M059J (cell line): Measurements from ENCODE around the gene DHRS7C. TPM values are rescaled to one million over a fixed set of nuclear protein-coding genes. Genes with fewer than 3 reads are reported as not detected.
A peak's percentile ranks its signal among the peaks of the same experiment; 100 is the strongest.

ENCODE experiments used
- DNase-seq: peaks from one replicate; pipeline ENCODE4 v3.0.0-alpha.2; 2012; ENCODE audit warnings: low read depth
- total RNA-seq: library from RNA; depleted of rRNA; stranded (reverse); fragments of >200 nt; shearing (Covaris generic); gene quantifications from 2 replicates; pipeline ENCODE4 v1.2.3, GENCODE V29; 2014; rRNA removed

Gene DHRS7C
- total RNA-seq, 1 experiment from 2014 or later = not detected

DNA sequence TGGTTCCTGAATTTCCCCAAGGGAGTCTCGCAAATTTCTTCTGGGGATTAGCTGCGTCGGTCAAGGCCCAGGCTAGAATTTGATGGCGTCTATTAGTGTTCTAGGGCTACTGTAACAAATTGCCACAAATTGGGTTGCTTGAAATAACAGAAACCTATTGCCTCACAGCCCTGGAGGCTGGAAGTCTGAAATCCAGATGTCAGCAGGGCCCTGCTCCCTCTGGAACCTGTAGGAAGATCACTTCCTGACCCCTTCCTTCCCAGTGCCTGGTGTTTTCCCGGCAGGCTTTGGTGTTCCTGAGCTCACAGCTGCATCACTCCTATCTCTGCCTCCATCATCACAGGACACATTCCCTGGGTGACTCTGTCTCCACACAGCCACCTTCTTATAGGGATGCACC, 24.4 kb downstream of the DHRS7C start:
- no peak for DNase-seq

DNA sequence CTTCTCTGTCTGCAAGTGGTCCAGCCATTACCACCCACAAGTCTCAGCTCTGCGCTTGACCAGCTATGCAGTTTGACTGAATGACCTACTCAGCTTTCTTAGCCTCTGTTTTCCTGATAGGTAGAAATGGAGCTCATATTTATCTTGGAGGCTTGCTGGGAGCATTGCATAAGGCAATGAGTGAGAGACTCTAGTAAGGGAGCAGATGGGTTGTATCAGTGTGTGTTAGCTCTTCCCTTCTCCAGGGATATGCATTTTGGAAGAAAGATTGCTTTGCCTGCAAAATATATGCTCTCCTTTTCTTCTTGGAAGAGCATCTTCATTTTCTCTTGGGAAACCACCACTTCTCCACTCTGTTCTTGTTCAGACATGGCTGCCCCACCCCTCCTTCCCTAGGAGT, 26.1 kb downstream of the DHRS7C start:
- no peak for DNase-seq

DNA sequence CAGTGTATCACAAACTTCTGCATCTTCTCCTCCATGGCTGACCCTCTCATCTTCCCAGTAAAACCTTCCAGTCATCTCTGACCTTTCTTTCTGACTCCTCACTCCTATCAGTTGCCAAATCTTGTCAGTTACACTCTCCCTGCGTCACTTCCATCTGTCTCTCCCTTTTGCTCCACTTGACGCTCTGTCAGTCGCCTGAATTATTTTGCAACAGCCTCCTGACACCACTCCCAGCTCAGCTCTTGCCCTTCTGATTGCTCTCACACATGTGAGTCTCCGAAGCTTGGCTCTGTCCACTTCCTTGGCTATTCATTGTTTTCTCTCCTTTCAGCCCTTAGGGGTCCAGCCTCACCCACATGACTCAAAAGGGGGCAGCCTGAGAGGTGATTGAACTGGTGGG, 27.7 kb downstream of the DHRS7C start:
- DNase-seq = no peak

DNA sequence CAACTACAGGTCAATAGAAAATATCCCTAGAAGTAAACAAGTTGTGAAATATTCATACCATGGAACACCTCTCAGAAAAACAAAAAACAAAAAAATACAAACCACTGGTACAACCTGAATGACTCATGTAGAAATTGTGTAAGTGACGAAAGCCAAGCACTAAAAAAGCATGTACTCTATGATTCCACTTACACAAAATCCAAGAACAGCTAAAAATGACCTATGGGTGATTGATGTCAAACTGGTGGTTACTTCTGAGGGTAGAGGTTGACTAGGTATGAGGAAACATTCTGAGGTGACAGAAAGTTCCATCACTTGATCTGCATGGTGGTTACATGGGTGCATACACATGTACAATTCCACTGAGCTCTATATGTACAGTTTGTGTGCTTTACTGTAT, 31.1 kb downstream of the DHRS7C start:
- DNase-seq = no peak

DNA sequence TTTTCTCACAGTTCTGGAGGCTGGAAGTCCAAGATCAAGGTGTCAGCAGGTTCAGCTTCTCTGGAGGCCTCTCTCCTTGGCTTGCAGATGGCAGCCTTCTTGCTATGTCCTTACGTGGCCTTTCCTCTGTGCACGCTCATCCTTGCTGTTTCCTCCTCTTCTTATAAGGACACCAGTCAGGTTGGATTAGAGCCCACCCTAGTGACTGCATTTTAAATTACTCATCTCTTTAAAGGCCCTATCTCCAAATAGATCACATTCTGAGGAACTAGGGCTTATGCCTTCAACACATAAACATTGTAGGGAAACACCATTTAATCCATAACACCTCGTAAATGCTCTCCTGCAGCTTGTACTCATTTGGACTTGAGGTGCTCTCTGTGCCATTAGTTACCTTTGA, 36.3 kb downstream of the DHRS7C start:
- DNase-seq = peak; percentile 39

DNA sequence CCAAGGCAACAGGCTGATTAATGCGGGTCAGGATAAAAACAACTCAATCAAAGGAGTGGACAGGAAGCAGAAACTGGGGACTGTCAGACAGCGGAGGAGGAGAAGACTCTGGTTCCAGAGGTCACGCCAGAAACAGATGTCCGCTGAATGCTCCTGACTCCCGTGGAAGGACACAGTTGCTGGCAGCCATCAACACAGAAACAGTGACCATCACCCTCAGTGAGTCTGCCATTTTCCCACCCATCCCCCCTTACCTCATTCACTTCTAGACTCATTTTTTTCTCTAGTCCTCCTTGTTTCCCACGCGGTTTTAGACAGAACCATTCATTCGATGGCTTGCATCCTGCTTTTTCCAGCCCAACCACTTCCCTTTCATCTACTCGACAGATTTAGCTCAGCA, 40.9 kb downstream of the DHRS7C start:
- no peak for DNase-seq

DNA sequence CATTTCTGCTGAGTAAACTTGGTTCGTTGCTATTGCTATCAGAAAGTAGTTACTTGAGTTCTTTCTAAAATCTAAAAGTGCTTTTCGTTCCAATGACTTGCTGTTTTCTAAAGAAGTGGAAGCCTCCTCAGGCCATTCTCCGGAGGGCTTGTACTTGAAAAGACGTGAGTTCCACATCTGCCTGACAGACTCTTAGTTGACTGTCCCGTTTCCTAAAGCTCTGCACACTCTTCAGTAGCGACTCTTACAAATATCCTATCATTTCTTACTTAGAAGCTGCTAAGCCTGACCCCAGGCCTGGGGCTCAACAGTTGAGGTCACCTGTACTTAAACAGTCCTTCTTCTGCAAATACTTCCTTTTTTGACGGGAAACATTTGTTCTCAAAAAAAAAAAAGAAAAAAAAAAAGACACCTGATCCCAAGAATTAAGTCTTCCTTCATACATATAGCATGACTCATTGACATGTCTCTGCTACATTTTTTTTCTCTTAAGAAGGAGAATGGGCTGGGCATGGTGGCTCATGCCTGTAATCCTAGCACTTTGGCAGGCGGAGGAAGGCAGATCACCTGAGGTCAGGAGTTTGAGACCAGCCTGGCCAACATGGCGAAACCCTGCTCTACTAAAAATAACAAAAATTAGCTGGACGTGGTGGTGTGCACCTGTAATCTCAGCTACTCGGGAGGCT, 61.5 kb downstream of the DHRS7C start:
- peak; percentile 56 for DNase-seq

DNA sequence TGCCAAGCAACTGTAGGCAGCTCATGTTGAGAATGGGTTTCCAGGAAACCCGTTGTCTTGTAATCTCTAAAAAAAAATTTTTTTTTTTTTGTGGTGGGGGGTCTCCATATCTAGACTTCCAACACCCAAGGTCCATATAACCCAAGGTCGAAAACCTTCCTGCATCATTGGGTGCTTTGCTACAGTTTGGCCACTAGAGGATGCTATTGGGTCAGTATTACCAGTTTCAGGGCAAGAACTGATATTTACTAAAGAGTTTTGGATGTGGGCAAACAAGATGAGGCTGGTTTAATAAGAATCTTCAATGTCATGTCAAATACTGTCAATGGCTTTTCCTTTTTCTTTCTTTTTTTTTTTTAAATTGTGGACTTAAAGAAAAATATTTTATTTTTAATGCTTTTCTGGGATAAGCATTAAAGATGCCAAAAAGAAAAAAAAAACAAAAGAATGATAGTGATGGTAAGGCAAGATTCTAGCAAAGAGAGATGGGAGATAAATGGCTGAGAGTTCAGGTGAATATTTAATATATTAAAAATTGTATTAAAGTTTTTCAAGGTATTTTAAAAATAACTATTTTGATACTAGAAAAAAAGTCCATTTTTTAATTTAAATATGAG, 62.2 kb downstream of the DHRS7C start:
- DNase-seq = peak; percentile 52

DNA sequence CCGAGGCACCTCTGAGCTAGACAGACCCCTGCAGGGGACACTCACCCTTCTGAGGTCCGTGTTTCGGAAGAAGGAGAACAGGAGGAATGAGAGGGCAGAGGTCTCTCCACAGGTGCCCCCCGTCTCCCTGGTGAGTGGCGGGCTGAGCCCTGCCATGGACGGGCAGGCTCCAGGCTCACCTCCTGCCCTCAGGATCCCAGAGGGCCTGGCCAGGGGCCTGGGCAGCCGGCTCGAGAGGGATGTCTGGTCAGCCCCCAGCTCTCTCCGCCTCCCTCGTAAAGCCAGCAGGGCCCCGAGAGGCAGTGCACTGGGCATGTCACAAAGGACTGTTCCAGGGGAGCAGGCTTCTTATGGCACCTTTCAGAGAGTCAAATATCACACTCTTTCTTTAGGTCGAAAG, 62.8 kb downstream of the DHRS7C start:
- DNase-seq = no peak

DNA sequence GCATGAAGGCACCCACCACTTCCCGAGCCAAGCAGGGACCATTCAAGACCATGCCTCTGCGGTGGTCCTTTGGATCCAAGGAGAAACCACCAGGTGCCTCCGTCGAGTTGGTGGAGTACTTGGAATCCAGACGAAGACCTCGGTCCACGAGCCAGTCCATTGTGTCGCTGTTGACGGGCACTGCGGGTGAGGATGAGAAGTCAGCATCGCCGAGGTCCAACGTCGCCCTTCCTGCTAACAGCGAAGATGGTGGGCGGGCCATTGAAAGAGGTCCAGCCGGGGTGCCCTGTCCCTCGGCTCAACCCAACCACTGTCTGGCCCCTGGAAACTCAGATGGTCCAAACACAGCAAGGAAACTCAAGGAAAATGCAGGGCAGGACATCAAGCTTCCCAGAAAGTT, 63.4 kb downstream of the DHRS7C start:
- no peak for DNase-seq

DNA sequence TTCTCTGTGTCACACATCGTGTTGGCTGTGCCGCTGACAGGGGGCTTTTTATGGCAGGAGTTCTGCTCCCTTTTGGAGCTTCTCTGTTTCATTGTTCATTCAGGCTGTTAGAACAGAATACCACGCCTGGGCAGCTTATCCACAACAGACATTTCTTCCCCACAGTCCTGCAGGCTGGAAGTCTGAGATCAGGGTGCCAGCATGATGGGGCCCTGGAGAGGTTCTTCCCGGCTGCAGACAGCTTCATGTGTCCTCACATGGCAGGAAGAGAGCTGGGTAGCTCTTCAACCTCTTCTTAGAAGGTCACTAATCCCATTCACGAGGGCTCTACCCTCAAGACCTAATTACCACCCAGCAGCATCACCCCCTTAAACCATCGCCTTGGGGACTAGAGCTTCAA, 65.1 kb downstream of the DHRS7C start:
- DNase-seq = no peak

DNA sequence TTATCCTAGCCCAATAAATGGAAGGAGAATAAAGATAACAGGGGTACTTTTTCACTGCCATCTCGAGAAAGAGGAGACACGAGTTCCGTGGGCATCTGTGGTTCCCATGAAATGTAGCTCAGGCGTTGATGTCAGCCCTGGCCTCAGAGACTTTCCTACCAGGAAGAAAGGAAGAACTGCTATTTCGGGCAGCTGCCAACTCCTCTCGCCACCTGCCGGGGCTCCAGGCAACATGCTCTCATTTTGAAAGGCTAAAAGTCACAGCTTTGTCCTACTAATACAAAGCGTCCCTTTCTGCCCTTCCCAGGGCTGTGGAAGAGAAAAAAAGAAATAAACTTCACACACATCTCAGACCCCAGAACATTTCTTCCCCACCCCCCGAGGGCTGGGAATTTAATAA, 65.8 kb downstream of the DHRS7C start:
- DNase-seq = peak; percentile 40

Other genes starting within 250 kb of the DHRS7C start
- 74.5 and 93.0 TPM in 2 replicates for gene STX8, start 215.8 kb downstream of the DHRS7C start, total RNA-seq
- gene CFAP52, start 214.9 kb downstream of the DHRS7C start, total RNA-seq = not detected in 2 replicates
- gene USP43, start 146.1 kb downstream of the DHRS7C start, total RNA-seq = 0.27 and 1.7 TPM in 2 replicates
- not detected in 2 replicates for gene GSG1L2, start 30.5 kb upstream of the DHRS7C start, total RNA-seq
- gene GLP2R, start 34.3 kb upstream of the DHRS7C start, total RNA-seq = 1.7 and 2.5 TPM in 2 replicates
- not detected in 2 replicates for gene RCVRN, start 113.7 kb upstream of the DHRS7C start, total RNA-seq